C4-2B (cell line): ENCODE results near the gene ZNF644.

Source experiments
- ZFX ChIP-seq: fragments of 450-650 bp; IDR thresholded peaks from 2 replicates; pipeline ENCODE4 v1.6.1; 2017
- TF ChIP-seq, protein P1 (sequence below): fragments of 450-650 bp; conservative IDR thresholded peaks from 2 replicates; pipeline ENCODE4 v1.5.1; 2017; ENCODE audit warnings: mild to moderate bottlenecking

DNA sequence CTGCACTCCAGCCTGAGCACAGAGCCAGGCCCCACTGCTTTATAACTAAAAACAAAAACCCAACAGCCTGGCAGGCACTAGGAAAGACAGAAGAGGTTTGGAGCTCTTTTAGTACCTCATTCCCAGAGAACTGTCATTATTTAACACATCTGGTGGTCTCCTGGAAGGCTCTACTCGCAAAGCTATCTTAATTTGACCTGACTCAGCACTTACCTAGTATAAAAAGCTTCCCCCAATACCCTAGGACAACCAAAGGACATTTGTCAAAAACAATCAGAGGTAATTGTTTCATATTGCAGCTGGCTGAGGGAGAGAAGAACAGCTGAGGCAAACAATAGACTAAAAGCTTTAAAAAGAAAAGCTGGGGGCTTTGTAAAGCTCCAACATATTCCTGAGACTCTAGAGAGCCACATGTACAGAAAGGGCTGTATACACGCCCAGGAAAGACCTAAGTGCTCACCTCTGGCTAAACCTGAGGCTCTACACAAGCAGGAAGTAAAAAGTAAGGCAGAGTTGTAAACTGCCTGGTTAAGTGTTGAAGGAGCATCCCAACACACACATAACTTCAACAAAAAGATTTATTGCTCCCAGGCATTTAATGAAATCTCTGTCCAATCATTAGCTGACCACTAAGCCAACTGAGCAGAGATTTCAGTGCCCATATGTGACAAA lies 25.0 kb downstream of the ZNF644 start:
- TF ChIP-seq, protein P1, sequence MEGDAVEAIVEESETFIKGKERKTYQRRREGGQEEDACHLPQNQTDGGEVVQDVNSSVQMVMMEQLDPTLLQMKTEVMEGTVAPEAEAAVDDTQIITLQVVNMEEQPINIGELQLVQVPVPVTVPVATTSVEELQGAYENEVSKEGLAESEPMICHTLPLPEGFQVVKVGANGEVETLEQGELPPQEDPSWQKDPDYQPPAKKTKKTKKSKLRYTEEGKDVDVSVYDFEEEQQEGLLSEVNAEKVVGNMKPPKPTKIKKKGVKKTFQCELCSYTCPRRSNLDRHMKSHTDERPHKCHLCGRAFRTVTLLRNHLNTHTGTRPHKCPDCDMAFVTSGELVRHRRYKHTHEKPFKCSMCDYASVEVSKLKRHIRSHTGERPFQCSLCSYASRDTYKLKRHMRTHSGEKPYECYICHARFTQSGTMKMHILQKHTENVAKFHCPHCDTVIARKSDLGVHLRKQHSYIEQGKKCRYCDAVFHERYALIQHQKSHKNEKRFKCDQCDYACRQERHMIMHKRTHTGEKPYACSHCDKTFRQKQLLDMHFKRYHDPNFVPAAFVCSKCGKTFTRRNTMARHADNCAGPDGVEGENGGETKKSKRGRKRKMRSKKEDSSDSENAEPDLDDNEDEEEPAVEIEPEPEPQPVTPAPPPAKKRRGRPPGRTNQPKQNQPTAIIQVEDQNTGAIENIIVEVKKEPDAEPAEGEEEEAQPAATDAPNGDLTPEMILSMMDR = no peak
- no peak for TF ChIP-seq ZFX
